ENCODE measurements around the gene ZNF195.

DNA sequence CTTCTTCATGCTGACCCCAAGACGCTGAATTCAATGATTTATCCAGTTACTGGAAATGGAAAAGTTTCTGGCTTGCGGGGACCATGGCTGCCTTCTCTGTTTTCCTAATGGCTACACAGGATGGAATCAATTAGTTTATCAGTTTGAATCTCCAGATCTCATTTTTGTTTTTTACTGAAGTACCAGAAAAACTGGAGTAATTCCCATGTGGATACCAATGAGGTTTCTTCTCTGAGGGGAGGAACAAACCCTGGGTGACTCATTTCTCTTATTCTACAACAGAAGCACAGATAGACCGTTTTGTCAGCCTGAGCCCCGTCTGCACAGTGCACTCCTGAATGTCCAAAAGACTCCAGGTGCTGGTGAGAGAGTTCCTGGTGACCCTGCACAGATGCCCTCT, 3.4 kb downstream of the ZNF195 start:
- TF ChIP-seq ZNF416 (CRISPR knock-in tag; IDR thresholded peaks at IDR 0.05) (no peak), TEAD1 (CRISPR knock-in tag; IDR thresholded peaks at IDR 0.05) (no peak), NFE2L1 (CRISPR knock-in tag; IDR thresholded peaks at IDR 0.05) (no peak), JUN (CRISPR knock-in tag; IDR thresholded peaks at IDR 0.05) (no peak), NFYB (CRISPR knock-in tag; conservative IDR thresholded peaks at IDR 0.05; ENCODE audit: low read depth) (no peak), SOX15 (CRISPR knock-in tag; IDR thresholded peaks at IDR 0.05) (no peak), CREB1 (CRISPR knock-in tag; IDR thresholded peaks at IDR 0.05) (no peak), ZNF121 (CRISPR knock-in tag; IDR thresholded peaks at IDR 0.05) (no peak), ATF1 (CRISPR knock-in tag; IDR thresholded peaks at IDR 0.05) (no peak)
- TF ChIP-seq, protein P1, sequence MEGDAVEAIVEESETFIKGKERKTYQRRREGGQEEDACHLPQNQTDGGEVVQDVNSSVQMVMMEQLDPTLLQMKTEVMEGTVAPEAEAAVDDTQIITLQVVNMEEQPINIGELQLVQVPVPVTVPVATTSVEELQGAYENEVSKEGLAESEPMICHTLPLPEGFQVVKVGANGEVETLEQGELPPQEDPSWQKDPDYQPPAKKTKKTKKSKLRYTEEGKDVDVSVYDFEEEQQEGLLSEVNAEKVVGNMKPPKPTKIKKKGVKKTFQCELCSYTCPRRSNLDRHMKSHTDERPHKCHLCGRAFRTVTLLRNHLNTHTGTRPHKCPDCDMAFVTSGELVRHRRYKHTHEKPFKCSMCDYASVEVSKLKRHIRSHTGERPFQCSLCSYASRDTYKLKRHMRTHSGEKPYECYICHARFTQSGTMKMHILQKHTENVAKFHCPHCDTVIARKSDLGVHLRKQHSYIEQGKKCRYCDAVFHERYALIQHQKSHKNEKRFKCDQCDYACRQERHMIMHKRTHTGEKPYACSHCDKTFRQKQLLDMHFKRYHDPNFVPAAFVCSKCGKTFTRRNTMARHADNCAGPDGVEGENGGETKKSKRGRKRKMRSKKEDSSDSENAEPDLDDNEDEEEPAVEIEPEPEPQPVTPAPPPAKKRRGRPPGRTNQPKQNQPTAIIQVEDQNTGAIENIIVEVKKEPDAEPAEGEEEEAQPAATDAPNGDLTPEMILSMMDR (IDR thresholded peaks at IDR 0.05), result no peak
- TF ChIP-seq, protein P2, sequence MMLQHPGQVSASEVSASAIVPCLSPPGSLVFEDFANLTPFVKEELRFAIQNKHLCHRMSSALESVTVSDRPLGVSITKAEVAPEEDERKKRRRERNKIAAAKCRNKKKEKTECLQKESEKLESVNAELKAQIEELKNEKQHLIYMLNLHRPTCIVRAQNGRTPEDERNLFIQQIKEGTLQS (CRISPR knock-in tag; conservative IDR thresholded peaks at IDR 0.05), result no peak

Measured in WTC11 (cell line).